DOHH2 (cell line): Measurements from ENCODE around the gene LHX5.

ENCODE experiments used
- H3F3A ChIP-seq: fragments of 200-600 bp; sonication (generic), shearing (Covaris generic); 2 replicates; pipeline ENCODE4 v1.6.0; 2016; ENCODE audit warnings: antibody characterized with exemption, mild to moderate bottlenecking; ENCODE audit not compliant: control insufficient read depth, insufficient read depth
- H3K27ac ChIP-seq: fragments of 200-600 bp; sonication (generic); 2 replicates; pipeline ENCODE4 v1.5.1; 2014; ENCODE audit warnings: low read depth, mild to moderate bottlenecking, low read length, moderate library complexity
- H3K27me3 ChIP-seq: fragments of 200-600 bp; sonication (generic); 2 replicates; pipeline ENCODE4 v1.6.1; 2014; ENCODE audit warnings: mild to moderate bottlenecking, low read length, mixed read lengths; ENCODE audit not compliant: control insufficient read depth
- H3K36me3 ChIP-seq: fragments of 200-600 bp; sonication (generic); 2 replicates; pipeline ENCODE4 v1.6.1; 2014; ENCODE audit warnings: mild to moderate bottlenecking, low read length, moderate library complexity, mixed read lengths; ENCODE audit not compliant: control insufficient read depth
- H3K4me1 ChIP-seq: fragments of 200-600 bp; sonication (generic); 2 replicates; pipeline ENCODE4 v1.6.1; 2014; ENCODE audit warnings: mild to moderate bottlenecking, low read length, mixed read lengths; ENCODE audit not compliant: control insufficient read depth
- H3K4me2 ChIP-seq: fragments of 200-600 bp; sonication (generic); 2 replicates; pipeline ENCODE4 v1.6.0; 2014; ENCODE audit warnings: mild to moderate bottlenecking, low read length, moderate library complexity
- H3K4me3 ChIP-seq: fragments of 200-600 bp; sonication (generic); 2 replicates; pipeline ENCODE4 v1.5.1; 2014; ENCODE audit warnings: mild to moderate bottlenecking, low read length, mixed read lengths
- H3K79me2 ChIP-seq: fragments of 200-600 bp; sonication (generic); 2 replicates; pipeline ENCODE4 v1.6.1; 2014; ENCODE audit warnings: mild to moderate bottlenecking, low read length, mixed read lengths; ENCODE audit not compliant: control insufficient read depth
- H3K9me2 ChIP-seq: fragments of 200-600 bp; sonication (generic); replicated peaks from 2 replicates; pipeline ENCODE4 v1.6.1; 2014; ENCODE audit warnings: mild to moderate bottlenecking, low read length, mixed read lengths; ENCODE audit not compliant: control insufficient read depth
- H3K9me3 ChIP-seq: fragments of 200-600 bp; sonication (generic); 2 replicates; pipeline ENCODE4 v1.6.1; 2014; ENCODE audit warnings: antibody characterized with exemption, low read length, mixed read lengths; ENCODE audit not compliant: control insufficient read depth, insufficient read depth
- H4K20me1 ChIP-seq: fragments of 200-600 bp; sonication (generic); 2 replicates; pipeline ENCODE4 v1.6.0; 2014; ENCODE audit warnings: low read depth, mild to moderate bottlenecking, antibody characterized with exemption, low read length, moderate library complexity; ENCODE audit not compliant: control insufficient read depth, insufficient read depth
- CTCF ChIP-seq: fragments of 200-600 bp; sonication (generic); IDR thresholded peaks from one replicate; pipeline ENCODE4 v1.5.1; 2014; ENCODE audit warnings: antibody characterized with exemption, mild to moderate bottlenecking, low read depth, low read length; ENCODE audit not compliant: poor library complexity, severe bottlenecking
- EZH2phosphoT487 ChIP-seq: fragments of 200-600 bp; sonication (generic); IDR thresholded peaks from 2 replicates; pipeline ENCODE4 v1.6.1; 2017; ENCODE audit warnings: borderline replicate concordance, mild to moderate bottlenecking, antibody characterized with exemption, low read length, moderate library complexity, mixed read lengths

Gene LHX5

GRCh38 chr12:113449299-113449698 lies 22.4 kb downstream of the LHX5 start:
- no peaks in the 10 kb centered on the region for H3K9me2 ChIP-seq
- no peaks in the 10 kb centered on the region for H3K79me2 ChIP-seq
- H3F3A ChIP-seq, result no peaks in the 10 kb centered on the region
- no peaks in the 10 kb centered on the region for H3K36me3 ChIP-seq
- H3K9me3 ChIP-seq, result no peaks in the 10 kb centered on the region
- no peak overlapping the region for H3K4me3 ChIP-seq
- H3K27ac ChIP-seq, result no peak overlapping the region
- H3K4me2 ChIP-seq, result no peak overlapping the region
- no peaks in the 10 kb centered on the region for H4K20me1 ChIP-seq
- H3K4me1 ChIP-seq, result no peaks in the 10 kb centered on the region
- no peaks in the 10 kb centered on the region; the same call in 1 of the 2 replicates for H3K27me3 ChIP-seq
- TF ChIP-seq CTCF, result no peak
- no peak for TF ChIP-seq EZH2phosphoT487

GRCh38 chr12:113448873-113449272 lies 22.8 kb downstream of the LHX5 start:
- no peak overlapping the region for H3K4me2 ChIP-seq
- no peaks in the 10 kb centered on the region; the same call in 1 of the 2 replicates for H3K27me3 ChIP-seq
- H3K9me3 ChIP-seq, result no peaks in the 10 kb centered on the region
- H3K36me3 ChIP-seq, result no peaks in the 10 kb centered on the region
- H3K79me2 ChIP-seq, result no peaks in the 10 kb centered on the region
- H3K4me3 ChIP-seq, result no peak overlapping the region
- TF ChIP-seq EZH2phosphoT487, result no peak
- TF ChIP-seq CTCF, result no peak
- H3K4me1 ChIP-seq, result no peaks in the 10 kb centered on the region
- H4K20me1 ChIP-seq, result no peaks in the 10 kb centered on the region
- H3K9me2 ChIP-seq, result no peaks in the 10 kb centered on the region
- no peak overlapping the region for H3K27ac ChIP-seq
- no peaks in the 10 kb centered on the region for H3F3A ChIP-seq

- Histone ChIP-seq H3K27ac (no peak overlapping the region), H3F3A (no peaks in the 10 kb centered on the region), H4K20me1 (no peaks in the 10 kb centered on the region), H3K9me2 (no peaks in the 10 kb centered on the region), H3K27me3 (peaks cover under 1% of the 10 kb centered on the region; the same call in 1 of the 2 replicates), H3K4me2 (no peak overlapping the region), H3K79me2 (no peaks in the 10 kb centered on the region), H3K9me3 (no peaks in the 10 kb centered on the region), H3K4me3 (no peak overlapping the region), H3K36me3 (no peaks in the 10 kb centered on the region), H3K4me1 (no peaks in the 10 kb centered on the region)
- TF ChIP-seq EZH2phosphoT487 (no peak), CTCF (no peak)
Observed at GRCh38 chr12:113445544-113446171, 26.0 kb downstream of the LHX5 start.
